Stimulated activated CD4-positive, alpha-beta T cell treated with anti-CD3 and anti-CD28 coated beads, TNF-alpha, amount 100 ng/mL, for 1 hour (primary cell): ENCODE results near the gene CDS2.

Experiments used
- DNase-seq, 3 donors: peaks; one replicate each; pipeline ENCODE4 v3.0.0-alpha.2; 2020; ENCODE audit warnings: low read depth in 3 of 3, low spot score in 1 of 3

The CDS2 gene

DNA sequence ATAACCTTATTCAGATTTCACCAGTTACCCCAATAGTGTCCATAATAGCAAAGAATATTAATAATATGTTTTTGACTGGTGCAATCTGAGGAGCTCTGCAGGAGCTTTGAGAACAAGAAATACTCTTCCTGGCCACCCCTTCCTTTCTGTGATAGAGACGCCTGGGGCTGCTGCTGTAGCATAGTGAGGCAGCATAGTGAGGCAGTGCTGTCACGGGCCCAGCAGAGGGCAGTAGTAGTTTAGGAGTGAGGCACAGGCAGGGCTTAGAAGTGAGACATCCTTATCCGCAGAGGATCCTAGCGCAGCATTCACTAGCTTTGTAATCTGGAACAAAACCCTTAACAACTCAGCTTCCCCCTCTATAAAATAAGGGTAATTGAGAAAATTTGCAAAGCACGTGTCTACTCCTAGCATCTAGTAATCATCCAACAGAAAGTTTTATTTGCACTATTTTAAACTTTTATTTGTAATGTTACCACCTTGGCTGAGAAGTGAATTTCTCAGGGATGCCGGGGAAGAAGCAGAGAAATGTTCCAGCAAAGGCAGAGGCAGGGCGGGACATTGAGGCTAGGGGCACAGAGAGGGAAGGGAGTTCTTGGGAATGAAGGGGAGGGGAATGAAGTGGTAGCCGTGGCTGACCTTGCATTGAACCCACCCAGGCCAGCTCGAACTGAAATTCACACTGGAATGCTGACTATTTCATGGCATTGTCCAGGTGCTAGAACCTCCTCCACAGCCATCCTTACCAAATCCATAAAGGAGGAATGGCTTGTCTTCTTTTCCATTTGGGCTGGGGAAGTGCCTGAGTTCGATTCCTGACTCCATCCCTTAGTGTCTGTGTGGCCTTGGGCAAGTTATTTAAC lies 78.8 kb downstream of the CDS2 start:
- peak; percentile 21 to 51 (median 27) for DNase-seq

DNA sequence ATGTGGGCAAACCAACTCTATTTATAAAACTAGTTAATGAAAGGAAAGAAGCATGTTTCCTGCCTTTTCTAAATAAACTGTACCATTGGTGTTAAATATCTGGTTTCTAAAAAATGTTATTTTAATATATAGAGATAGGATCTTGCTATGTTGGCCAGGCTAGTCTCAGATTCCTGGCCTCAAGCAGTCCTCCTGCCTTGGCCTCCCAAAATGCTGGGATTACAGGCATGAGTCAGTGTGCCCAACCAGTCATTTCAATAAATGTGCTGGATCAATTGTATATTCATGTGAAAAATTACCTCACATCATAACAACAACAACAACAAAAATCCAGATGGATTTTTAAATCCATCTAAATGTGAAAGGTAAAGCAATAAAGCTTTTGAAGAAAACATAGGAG lies 80.3 kb downstream of the CDS2 start:
- no peak for DNase-seq

DNA sequence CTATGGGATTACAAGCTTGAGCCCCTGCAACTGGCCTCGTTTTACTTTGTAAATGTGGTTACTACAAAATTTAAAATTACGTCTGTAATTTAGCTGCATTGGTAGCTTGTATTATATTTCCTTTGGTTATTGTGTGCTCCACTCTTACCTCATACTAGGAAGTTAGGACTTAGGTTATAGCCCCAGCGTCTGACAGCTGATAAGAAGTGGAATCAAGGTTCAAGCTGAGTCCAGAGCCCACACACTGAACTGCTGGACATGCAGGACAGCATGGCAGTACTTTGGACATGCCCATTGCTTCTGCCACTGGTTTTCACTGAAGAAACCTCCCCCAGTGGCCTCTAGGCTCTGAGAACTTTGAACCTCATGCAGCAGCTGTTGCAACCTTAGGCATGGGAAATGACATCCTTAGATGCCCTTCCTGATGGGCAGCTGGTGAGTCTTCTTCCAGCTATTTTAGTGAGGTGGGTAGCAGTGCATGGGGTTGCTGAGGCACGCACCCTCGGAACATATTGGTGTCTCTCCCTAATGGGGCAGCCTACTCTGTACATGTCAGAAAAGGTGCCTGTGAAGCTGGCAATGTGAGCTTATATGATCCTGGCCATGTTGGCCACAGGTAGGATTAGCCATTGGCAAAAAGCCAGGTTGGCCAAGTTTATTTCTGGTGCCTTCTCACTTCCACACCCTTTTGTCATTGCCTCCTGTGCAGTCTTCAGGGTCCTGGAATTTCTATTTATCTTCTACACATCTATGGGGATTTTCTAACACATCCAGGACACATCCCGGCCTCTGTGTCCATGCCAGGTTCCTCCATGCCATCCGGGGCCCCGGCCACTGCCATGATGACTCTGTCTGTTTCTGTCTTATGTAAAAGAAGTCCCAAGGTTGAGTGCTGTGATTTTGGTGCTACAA lies 85.3 kb downstream of the CDS2 start:
- DNase-seq = no peak

DNA sequence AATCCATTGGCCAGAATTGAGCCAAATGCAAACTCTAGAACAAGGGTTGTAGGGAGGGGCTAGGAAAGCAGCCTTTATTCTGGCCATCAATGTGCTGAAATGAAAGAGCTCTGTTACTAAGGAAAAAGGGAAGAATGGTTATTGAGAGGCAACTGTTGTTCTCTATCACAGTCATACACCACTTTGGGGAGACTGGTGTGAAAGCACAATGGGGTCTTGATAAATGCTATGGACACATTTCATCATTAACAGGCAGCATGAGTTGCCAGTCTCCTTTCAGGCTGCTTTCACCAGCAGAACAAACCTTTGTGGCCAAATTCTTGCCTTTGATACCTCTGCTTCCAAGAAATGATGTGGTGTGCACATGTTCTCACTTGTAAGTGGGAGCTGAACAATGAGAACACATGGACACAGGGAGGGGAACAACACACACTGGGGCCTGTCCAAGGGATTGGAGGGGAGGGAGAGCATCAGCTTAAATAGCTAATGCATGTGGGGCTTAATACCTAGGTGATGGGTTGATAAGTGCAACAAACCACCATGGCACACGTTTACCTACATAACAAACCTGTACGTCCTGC lies 86.2 kb downstream of the CDS2 start:
- no peak for DNase-seq

DNA sequence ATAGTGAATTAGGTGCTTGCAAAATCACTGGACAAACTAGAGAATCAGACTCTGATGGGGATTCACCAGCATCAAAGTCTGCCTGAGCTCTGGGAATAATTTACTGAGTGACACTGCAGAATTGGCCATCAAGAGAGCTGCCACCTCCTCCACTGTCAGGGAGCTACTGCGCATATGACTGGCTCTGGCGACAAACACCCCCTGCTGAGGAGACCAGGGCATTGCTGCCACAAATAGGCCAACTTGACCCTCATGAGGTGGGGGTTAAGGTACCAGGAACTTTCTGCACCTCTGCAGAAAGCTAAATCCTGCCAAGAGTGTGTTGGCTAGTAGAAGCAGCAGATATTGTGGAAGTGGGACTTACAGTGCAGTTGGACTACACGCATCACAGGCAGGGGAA lies 88.0 kb downstream of the CDS2 start:
- no peak for DNase-seq

DNA sequence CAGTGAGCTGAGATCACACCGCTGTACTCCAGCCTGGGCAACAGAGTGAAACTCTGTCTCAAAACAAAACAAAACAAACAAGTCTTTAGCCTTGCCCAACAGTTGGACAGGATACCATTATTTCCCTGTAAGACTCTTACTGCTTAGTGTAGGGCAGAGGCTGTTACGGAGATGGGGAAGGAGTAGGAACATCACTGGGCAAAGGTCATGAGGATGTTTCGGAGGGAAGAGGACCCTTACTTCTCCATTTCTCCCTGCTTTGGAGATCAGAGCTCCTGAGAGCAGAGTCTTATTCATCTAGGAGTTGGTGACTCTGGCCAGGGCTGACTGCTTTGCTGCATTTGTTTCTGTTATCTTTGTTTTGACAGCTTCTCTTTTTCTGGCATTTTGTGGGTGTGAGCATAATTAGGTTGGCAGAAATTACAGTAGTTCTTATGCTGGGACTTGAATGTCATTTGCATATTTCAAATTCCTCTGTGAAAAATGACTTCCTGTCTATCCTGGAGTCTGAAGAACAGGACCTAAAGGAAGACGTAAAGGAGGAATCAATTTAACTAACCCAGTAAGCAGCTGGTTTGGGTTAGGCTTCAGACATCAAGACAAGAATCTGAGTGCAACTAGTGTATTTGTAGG lies 89.0 kb downstream of the CDS2 start:
- no peak for DNase-seq

DNA sequence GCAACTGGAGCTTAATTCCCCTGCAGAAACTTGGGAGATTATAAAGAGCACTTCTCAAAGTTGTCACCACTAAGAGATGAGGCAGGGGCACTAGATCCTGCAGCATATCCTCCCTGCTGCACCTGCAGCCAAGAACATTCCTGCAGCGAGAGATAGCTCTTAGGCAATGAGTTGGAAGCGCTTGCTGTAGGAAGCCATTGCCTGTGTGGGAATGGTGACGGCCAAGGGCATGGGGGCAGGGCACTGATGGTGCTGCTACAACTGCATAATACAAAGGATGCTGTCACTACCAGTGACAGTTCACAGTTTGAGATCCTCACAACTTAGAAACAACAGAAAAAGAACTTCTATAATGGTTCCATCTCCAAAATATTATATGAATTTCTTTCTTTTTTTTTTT lies 89.9 kb downstream of the CDS2 start:
- DNase-seq = no peak

DNA sequence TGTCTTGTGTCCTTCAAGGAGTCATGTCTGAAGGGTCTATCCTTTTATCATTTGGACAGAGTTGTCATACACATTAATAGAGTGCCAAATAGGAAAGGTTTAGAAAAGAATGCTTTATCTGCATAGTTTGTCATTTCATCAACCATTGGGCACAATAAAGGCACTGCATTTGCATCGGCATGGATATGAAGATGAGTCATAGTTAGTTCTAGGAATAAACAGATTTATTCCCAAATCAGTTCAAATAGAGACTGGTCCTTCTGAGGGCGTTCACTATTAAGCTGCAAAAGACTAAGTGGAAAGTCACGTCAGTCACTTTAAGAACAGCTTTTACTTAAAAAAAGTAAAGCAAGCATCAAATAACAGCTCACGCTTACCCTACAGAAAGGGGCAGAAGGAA lies 90.8 kb downstream of the CDS2 start:
- DNase-seq = no peak

DNA sequence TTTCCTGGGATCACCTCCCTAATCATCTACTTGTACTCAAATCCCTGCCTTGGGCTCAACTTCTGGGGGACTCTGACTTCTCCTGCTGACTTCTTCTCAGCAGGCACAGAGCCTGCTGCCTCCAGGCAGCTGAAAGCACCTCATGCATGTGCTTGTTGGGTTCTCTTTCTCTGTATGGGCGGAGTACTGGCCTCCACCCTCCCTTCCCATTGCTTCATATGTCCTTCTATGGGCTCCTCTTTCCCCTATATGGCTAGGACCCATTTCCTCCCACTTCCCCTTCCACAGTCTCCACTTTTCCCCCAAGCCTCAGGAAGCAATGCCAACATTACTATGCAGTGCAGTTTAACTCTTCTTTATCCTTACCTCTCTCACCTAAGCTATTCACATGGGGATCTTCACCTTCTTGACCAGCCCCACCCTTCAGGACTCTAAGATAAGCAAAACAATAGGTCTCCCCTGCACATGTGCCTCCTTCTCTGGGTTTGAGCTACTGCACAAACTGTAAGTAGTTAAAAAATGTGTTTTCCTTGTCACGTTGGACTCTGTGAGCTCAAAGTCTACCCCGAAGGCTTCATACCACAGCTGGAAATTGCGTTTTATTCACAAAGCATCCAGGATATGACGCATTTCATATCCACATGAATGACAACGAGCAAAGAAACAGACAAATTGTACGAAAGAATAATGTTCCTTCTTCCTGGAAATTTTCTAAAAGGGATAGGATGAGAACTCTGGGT lies 93.7 kb downstream of the CDS2 start:
- no peak for DNase-seq

DNA sequence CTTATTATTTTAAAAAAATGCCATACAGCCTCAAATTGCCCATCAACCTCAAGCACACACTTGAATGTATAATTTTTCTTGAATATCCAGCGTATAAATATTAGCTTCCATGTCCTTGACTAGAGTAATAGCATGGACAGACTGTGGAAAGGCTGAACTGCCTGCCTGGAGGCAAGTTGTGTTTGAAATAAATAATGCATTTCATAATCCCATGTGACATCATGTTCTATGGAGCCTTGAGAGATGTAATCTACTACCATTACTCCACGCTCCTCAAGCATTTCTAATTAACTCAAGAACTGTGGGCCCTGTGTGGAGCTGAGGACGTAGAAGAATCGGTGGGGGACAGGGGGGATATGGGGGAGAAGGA lies 94.2 kb downstream of the CDS2 start:
- no peak for DNase-seq

DNA sequence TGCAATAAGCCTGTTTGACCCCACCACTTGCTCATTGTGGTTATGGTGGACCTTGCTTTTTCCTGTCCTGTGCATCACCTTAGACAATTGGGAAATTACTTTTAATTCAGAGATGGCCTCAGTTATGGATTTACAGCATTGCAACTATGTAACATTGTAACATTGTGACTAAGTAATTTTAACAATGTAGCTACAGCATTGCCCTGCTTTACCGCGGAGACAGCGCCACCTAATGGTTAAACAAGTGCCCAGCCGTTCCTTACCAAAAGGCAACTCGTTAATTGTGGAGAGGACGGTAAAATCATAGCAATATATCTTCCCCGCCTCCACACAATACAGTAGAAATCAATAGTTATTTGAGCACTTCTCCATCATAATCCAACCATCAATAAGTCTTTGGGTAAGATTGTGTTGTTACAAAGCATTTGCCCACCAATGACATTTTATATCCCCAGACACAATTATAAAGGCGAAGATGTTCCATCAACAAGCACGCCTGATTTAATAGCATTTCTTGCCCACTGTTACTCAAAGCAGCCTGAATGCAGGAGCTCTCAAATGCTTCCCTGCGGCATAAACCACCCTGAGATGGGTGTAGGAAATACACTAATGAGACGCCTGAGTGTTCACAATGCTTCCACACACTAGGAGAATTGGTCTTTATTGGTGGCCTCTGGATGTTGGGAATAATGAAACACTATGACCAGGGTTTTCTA lies 96.3 kb downstream of the CDS2 start:
- peak in 2 of 3 donors; percentile 11 to 13 for DNase-seq

DNA sequence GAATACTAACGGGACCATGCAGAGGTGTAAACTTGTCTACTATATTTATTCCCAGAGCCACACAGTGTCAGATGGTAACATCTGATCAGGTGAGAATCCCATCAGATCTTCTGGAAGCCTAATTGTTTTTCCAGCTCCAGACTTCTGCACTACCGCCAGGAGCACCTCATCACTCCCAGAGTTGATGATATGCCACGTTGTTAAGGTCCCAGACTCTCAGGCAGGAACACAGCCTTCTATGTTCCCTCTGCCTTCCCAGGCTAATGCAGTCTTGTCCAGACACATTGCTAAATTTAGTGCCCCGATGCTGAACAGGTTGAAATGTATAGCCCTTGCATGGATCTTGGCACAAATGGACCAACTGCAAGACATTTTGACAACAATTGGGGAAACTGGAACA lies 103.7 kb downstream of the CDS2 start:
- no peak for DNase-seq

DNA sequence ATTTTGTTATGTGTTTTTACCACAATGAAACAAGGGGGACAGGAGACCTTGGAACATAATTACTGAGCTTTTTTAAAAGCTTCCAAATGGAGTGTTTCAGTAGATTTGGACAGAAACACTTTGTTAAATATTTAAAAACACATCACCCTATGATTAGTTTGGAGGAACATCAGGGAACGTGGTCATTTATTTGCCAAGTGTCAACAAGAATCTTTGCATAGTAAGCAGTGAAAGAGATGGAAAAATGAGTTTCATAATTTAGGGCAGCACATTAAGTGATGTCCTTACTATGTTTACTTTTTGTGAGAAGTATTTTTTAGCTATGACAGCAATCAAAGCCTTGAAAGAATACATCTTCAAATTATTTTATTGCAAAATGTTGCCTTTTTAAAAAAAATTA lies 107.3 kb downstream of the CDS2 start:
- no peak for DNase-seq

DNA sequence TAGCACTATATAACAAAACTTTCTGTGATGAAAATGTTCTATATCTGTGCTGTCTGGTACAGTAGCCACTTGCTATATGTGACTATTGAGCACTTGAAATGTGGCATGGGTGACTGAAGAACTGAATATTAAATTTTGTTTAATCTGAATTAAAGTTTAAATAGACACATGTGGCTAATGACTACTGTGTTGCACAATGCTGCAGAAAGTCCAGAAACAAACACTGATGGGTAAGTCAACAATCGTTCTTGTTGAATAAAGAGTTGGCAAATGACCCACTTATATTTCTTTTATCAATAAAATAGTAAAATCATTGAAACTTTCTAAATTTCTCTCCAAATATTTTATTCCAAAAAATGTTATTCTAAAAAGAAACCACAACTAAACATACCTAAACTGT lies 108.2 kb downstream of the CDS2 start:
- no peak for DNase-seq
